ENCODE measurements around the gene NRP1.

Gene NRP1

GRCh38 chr10:33321516-33321915, 13.0 kb downstream of the NRP1 start:
- Histone ChIP-seq H3K27ac (no peak overlapping the region), H3K36me3 (no peaks in the 10 kb centered on the region), H3K27me3 (no peaks in the 10 kb centered on the region)

GRCh38 chr10:33320288-33320687, 14.2 kb downstream of the NRP1 start:
- no peak overlapping the region for H3K27ac ChIP-seq
- no peak for TF ChIP-seq CTCF (IDR thresholded peaks at IDR 0.05)
- H3K27me3 ChIP-seq: no peaks in the 10 kb centered on the region
- no peaks in the 10 kb centered on the region for H3K9me3 ChIP-seq
- peaks cover 0 to 7% of the 10 kb centered on the region in 2 experiments for H3K4me1 ChIP-seq (ENCODE audit: control insufficient read depth in 1 of 2, insufficient read depth in 1 of 2, low read depth in 1 of 2, low read length in 1 of 2)
- H3K36me3 ChIP-seq: no peaks in the 10 kb centered on the region
- H3K4me3 ChIP-seq (ENCODE audit: low read depth in 1 of 2, low read length in 1 of 2): no peak overlapping the region

More at GRCh38 chr10:33321516-33321915, 13.0 kb downstream of the NRP1 start:
- TF ChIP-seq CTCF (IDR thresholded peaks at IDR 0.05): no peak
- H3K4me1 ChIP-seq (ENCODE audit: control insufficient read depth in 1 of 2, insufficient read depth in 1 of 2, low read depth in 1 of 2, low read length in 1 of 2): no peaks in the 10 kb centered on the region
- H3K4me3 ChIP-seq (ENCODE audit: low read depth in 1 of 2, low read length in 1 of 2): no peak overlapping the region
- H3K9me3 ChIP-seq: no peaks in the 10 kb centered on the region

- Histone ChIP-seq H3K4me1 (ENCODE audit: control insufficient read depth in 1 of 2, insufficient read depth in 1 of 2, low read depth in 1 of 2, low read length in 1 of 2) (peaks cover 4 to 18% of the 10 kb centered on the region in 2 experiments), H3K36me3 (no peaks in the 10 kb centered on the region), H3K9me3 (no peaks in the 10 kb centered on the region), H3K4me3 (ENCODE audit: low read depth in 1 of 2, low read length in 1 of 2) (no peak overlapping the region), H3K27me3 (no peaks in the 10 kb centered on the region), H3K27ac (no peak overlapping the region)
- no peak for TF ChIP-seq CTCF (IDR thresholded peaks at IDR 0.05)
Observed at GRCh38 chr10:33315891-33316290, 18.6 kb downstream of the NRP1 start.

- TF ChIP-seq CTCF (IDR thresholded peaks at IDR 0.05): no peak
- Histone ChIP-seq H3K36me3 (no peaks in the 10 kb centered on the region), H3K4me3 (ENCODE audit: low read depth in 1 of 2, low read length in 1 of 2) (no peak overlapping the region), H3K4me1 (ENCODE audit: control insufficient read depth in 1 of 2, insufficient read depth in 1 of 2, low read depth in 1 of 2, low read length in 1 of 2) (peaks cover 4 to 18% of the 10 kb centered on the region in 2 experiments), H3K27me3 (no peaks in the 10 kb centered on the region), H3K9me3 (no peaks in the 10 kb centered on the region), H3K27ac (no peak overlapping the region)
Observed at GRCh38 chr10:33314811-33315561, 19.5 kb downstream of the NRP1 start.

- H3K27ac ChIP-seq: no peak overlapping the region
- TF ChIP-seq CTCF (IDR thresholded peaks at IDR 0.05): no peak
Observed at GRCh38 chr10:33311640-33312039, 22.8 kb downstream of the NRP1 start.

More at GRCh38 chr10:33311640-33312039, 22.8 kb downstream of the NRP1 start:
- Histone ChIP-seq H3K27me3 (no peaks in the 10 kb centered on the region), H3K4me3 (ENCODE audit: low read depth in 1 of 2, low read length in 1 of 2) (no peak overlapping the region), H3K36me3 (no peaks in the 10 kb centered on the region), H3K4me1 (ENCODE audit: control insufficient read depth in 1 of 2, insufficient read depth in 1 of 2, low read depth in 1 of 2, low read length in 1 of 2) (peaks cover 4 to 24% of the 10 kb centered on the region in 2 experiments), H3K9me3 (no peaks in the 10 kb centered on the region)

All from neutrophil (primary cell).